HG03108 (cell line): ENCODE results near the gene CACNA1G.

Source experiments
- ATAC-seq: cut with Tn5 transposase; IDR thresholded peaks from one replicate; pipeline ENCODE4 v1.9.1; 2021; ENCODE audit warnings: moderate library complexity; ENCODE audit not compliant: unreplicated experiment

Gene CACNA1G

DNA sequence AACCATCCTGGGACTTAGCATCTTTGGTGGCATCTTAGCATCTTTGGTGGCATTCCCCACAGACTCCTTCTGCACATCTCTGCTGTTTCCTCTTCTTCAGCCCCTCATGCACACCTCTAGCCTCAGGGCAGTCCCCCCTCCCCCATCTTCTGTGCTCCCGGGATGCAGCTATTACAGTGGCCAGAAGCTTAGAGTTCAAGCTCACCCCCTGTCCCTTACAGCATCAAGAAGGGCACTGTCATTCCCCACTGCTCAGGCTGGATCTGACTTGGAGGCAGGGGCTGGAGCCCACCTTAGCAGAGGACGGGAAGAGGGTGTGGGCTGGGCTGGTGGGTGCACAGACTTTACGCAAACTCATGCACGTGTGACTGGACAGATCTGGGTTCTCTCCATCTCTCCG is 27.3 kb upstream of the CACNA1G start:
- ATAC-seq = no peak

DNA sequence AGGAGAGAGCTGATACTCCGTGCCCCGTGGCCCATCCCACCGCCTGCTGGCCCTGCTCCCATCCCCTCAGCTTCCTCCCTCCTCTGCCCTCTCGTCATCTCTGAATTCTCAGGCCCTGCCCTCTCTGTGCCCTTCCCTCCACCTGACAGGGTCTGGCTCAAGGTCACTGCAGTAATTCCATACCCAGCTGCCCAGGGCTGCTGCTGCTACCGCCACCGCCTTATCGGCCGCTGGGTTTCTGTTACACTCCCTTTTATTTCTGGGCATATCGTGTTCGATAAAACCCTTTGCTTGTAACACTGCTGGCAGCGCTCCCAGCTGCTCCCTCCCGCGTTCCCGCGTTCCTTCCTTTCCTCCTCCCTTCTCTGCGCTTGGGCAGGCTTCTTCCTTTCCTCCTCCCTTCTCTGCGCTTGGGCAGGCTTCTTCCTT is 26.8 kb upstream of the CACNA1G start:
- ATAC-seq = no peak

DNA sequence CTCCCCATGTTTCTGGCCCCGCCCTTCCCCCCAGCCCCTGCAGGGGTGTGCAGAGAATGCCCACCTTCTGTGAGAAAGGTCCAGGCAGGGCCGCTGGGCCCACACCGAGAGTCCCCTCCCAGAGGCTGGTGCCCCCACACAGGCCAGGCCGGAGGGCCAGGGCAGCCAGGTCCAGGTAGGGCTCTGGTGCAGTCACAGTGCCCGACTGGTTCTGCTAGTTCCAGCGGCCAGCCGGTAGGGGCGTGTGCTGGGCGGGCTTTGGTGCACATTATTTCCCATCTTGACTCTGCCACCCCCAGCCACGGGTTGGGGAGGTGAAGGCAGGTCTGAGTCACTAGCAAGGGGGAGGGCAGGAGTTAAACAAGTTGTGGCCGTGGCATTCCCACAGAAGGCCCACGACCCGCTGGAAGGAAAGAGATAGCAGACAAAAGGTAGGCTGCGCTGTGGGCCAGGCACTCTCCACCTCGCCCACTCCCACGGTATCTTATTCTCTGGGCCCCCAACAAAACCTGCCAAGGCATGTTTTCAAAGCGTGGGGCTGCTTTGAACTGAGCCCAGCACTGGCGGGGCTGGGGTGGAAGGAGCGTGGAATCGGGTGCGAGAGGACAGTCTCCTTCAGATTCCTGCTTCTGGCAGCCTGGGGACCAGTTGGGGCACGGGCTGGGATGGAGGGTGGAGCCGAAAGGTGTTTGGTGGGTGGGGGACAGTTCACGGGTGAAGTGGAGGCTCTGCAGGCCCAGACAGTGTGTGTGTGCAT is 26.1 kb upstream of the CACNA1G start:
- no peak for ATAC-seq

DNA sequence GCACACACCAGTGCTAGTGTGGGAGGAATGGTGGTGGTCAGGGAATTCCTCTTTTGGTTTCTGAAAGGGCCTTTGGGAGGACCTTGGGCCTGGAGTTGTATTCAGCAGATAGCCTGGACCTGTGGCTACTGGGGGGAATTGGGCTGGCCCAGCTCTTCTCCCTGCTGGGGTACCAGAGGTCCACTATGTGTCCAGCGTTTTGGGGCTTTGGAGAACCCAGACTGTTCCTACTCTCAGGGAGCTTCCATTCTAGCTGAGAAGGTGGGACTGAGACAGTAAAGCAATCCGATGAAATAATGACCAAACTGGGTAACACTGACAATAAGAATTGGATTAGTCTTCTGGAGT is 25.6 kb upstream of the CACNA1G start:
- ATAC-seq = no peak

DNA sequence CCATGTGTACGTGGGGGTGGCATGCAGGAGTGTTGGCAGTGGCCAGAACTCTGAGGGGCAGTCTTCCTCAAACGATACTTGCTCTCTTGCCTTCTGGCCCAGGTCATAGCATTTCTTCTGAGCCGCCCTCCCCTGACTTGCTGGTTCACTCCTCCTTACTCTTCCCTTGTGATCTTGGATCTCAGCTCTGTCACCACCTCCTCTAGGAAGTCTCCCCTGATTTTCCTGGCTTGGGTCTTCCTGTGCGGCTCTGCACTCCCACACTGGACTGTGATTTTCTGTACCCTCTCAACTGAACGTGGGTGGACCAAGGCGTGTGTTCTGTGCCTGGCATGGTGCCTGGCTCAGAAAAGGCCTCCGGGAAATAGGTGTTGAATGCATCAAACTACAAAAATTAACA is 25.1 kb upstream of the CACNA1G start:
- no peak for ATAC-seq

DNA sequence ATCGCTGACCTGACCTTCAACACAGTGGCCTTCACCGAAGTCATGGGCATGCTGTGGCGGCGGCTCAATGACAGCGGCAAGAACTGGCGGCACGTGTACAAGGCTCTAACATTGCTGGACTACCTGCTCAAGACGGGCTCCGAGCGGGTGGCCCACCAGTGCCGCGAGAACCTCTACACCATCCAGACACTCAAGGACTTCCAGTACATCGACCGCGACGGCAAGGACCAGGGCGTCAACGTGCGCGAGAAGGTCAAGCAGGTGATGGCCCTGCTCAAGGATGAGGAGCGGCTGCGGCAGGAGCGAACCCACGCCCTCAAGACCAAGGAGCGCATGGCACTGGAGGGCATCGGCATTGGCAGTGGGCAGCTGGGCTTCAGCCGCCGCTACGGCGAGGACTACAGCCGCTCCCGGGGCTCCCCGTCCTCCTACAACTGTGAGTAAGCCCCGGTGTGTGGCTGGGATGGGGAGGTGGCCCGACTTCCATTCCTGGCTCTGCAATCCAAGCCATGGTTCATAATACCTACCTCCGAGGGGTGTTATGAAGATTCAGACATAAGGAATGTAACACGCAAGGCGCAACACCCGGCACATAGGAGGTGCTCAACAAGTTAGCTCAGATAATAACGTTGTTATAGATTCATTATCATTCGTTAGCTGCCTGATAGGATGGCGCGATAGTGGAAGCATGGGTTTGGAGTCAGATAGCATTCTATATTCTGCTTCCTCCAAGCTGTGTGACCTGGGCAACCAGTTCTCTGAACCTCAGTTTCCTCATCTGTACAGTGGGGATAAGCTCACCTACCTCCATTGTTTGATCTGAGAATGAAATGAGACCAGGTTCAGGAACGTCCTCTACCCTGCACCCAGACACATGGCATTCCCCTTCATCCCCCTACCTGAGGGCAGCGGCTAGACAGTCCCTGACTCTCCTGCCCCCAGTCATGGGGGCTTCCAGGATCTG is 23.6 kb upstream of the CACNA1G start:
- ATAC-seq = no peak

DNA sequence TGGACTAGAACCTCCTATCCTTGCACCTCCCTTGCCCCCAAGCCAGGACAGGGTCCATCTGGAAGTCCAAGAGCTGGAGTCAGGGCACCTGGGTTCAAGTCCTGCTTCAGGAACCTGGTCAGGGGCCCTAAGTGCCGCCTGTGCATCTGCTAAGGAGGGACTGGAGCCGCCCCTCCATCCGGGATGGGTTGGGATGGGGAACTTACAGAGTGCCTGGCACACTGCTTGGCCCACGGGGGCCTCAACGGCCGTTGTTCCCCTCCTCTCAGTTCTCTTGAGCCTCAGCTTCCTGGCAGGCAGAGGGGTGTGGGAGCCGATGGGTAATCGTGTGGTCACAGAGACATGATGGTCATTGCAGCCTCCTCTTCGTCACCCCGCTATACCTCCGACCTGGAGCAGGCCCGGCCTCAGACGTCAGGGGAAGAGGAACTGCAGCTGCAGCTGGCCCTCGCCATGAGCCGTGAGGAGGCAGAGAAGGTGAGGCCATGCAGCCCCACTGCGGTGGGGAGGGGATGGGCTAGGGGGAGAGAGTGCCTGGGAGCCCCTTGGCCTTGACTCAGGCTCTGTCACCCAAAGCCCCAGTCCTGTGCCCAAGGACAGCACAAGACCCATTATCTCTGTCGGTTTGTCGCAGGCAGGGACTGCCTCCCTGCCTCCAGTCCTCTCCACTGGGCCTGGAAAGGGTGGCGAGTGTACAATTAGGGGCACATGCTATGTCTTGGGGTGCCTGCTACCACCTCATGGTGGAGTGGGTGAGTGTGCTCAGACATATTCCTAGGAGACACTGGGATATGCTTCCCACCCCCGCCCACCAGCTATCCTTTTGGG is 22.6 kb upstream of the CACNA1G start:
- no peak for ATAC-seq

DNA sequence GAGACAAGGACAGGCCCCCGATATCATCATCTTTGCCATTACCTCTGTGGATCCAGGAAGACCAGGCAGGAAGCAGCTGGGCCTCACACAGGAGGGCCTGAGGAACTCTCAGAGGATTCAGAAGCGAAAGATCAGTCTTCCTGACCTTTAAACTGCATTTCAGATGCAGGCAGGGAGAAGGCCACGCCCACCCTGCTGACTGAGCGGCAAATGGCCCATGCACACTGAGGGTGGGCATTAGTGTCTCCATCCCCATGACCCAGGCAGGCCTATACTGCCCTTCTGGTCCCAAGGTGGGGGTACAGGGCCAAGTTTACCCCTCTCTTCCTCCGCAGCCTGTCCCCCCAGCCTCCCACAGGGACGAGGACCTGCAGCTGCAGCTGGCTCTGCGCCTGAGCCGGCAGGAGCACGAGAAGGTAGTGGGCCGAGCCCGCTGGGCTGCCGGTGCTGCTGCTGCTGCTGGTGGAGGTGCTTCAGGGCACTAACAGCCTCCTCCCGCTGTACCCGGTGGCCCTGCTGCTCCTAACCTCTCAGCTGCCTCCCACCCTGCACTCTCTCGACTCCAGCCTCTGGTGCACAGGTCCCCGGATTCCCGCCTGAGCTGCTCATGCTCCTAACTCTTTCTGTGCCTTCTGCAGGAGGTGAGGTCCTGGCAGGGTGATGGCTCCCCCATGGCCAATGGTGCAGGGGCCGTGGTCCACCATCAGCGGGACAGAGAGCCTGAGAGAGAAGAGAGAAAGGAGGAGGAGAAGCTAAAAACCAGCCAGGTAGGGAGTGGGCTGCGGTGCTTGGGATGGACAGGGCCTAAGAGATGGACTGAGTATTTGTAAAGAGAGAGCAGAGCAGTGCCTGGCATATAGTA is 21.7 kb upstream of the CACNA1G start:
- no peak for ATAC-seq

DNA sequence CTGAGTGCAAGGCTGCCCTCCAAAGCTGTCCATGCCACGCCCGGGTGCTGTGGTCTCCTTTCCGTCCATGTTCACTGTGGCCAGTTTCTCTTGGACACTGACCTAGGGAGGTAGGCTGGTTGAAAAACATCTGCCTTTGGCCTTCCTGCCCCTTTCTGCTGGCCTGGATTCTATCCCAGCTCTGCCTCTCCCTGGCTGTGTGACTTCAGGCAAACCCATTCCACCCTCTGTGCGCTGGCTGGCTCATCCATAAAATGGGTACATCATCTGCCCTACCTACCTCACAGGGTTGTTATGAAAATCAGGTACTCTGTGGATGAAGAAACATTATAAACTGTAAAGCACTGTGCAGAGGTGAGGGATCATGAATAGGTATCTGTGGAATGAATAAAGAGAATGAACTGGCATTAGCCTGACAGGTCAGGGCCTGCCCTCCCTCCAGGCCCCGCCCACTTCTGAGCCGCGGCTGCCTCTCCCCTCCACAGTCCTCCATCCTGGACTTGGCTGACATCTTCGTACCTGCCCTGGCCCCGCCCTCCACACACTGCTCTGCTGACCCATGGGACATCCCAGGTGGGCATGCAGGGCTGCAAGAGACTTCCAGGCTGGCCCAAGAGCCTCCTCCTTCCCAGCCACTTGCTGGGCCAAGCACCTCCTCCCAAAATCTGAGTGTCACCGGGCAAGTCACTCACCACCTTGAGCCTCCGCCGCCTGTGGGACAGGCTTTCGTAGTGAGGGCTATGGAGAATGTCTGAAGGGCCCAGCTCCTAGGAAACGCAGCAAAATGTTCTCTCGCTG is 20.6 kb upstream of the CACNA1G start:
- no peak for ATAC-seq

DNA sequence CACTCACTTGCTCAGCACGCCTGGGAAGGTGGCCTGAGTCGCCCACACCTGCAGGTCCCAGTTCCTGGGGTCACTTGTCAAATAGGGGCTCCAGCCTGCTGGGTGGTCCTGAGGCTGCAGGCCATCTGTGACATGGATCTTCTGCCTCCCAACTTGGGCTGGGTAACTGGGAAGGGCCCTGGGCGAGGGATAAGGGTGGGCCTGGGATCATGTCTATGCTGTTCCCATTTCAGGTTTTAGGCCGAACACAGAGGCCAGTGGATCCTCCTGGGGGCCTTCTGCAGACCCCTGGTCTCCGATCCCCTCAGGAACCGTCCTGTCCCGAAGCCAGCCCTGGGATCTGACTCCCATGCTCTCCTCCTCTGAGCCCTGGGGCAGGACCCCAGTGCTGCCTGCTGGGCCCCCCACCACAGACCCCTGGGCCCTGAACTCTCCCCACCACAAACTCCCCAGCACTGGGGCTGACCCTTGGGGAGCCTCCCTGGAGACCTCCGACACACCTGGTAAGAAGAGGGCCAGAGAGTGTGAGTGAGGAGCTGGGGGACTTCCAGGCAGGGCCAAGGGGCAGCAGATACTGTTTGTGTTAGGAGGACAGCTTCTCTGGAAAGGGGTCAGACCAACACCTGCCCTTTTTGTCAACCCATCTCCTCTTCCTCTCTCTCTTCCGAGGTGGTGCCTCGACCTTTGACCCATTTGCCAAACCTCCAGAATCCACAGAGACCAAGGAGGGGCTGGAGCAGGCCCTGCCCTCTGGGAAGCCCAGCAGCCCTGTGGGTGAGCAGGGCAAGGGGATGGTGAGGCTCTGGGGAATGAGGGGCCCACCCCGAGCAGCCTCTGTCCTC is 19.7 kb upstream of the CACNA1G start:
- ATAC-seq = no peak

DNA sequence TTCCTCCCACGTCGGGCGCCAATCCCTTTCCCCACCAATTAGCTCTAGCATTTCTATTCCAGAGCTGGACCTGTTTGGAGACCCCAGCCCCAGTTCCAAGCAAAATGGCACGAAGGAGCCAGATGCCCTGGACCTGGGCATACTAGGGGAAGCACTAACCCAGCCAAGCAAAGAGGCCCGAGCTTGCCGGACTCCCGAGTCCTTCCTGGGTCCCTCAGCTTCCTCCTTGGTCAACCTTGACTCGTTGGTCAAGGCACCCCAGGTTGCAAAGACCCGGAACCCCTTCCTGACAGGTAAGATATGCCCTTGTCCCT is 19.2 kb upstream of the CACNA1G start:
- ATAC-seq = no peak

DNA sequence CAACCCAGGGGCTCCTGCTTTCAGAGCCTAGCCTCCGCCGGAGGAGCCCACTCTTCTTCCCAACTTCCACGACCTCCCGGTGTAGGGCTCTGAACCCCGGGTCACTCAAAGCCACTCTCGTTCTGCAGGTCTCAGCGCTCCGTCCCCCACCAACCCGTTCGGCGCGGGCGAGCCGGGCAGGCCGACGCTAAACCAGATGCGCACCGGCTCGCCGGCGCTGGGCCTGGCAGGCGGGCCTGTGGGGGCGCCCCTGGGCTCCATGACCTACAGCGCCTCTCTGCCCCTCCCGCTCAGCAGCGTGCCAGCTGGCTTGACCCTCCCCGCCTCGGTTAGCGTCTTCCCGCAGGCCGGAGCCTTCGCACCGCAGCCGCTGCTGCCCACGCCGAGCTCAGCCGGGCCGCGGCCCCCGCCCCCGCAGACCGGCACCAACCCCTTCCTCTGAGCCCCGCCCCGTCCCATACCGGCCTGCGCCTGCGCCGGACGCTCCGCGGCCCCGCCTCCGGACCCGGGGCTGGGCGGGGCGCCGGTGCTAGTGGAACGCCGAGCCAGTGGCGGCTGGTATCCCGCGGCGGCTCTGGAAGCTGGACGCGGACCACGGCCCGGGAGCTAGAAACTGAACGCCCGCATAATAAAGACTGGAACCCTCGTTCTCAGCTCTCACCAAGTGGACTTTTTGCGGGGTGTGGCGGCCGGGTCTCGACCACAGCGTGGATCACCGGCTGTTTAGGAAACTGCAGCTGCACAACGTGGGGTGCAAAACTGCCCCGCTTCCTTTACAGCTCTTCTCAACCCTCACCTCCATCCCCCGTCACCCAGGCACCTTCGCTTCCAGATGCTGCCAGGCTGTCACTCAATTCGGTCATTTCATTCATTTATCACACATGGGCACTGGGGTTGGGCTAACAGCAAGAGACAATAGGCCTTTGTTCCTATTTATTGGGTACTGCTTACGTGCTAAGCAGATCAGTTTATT is 18.5 kb upstream of the CACNA1G start:
- ATAC-seq = peak; percentile 63

DNA sequence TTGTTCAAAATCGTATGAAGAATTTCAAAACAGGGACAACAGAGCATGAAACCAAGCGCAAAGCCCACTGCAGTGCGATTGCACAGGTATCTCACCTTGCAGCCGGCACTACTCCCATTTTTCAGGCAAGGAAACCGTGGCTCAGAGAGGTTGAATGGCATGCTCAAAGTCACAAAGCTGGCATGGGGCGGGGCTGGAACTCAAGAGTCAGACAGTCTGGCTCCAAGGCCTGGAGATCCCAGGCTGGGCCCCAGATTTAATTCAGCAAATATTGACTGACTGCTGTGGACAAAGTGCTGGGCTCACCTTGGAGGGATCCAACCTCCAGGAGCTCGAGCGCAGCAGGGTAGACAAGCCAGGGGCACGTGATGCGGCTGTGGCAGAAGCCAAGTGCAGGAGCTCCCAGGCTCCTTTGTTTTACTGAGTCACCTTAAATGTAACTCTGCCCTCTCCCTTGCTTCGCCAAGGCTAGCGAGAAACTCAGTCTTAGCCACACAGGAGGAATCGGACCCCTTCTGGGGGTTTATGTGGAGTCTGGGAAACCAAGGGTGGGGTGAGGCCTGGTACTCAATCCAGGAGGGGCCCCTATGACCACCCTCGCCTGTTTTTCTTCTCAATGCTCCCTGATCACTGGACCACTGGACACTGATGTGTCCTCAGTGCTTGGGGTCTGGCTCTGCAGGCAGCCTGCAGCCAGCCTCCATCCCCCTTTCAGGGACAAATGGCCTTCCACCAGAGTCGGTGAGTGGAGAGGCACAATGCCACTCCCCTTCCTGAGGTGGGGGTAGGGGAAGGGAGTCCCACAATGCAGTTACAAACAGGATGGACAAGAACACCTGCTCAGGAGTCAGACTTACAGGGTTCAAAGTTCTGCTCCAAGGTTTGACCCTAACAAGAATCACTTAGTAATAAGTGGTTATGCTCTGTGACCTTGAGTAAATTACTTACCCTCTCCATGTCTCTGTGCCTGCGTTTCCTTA is 17.4 kb upstream of the CACNA1G start:
- no peak for ATAC-seq

DNA sequence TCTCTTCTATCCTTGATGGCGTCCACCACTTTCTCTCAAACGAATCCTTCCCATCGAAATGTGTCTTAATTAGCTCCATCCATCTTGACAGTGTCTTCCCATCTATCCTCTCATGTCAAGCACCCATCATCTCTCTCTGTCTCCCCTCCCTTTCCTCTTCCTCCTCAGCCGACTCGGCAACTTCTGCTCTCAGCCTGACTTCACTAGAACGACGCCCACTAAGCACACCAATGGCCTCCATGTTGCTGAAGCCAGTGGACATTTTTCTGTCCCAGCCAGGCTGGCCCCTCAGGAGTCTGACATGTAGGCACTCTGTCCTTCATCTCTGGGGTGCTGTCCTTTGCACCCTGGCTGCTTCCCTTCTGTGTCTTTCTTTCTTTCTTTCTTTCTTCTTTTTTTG is 16.0 kb upstream of the CACNA1G start:
- no peak for ATAC-seq

DNA sequence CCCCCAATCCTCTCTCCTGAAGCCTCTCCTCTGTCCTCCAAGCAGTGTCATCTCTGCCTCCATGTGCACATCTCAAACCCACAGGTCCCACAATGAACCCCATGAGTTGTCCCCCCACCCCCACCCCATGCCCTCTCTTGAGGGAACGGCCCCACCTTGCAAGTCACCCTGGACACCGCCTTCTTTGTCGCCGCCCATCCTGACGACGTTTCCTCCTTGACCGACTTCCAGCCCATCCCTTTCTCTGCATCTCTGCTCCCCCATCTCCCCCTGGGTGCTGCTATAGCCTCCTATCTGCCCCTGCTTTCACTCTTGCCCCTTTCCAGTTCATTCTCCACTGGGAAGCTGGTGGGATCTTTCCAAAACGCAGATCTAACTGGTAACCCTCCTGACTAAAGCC is 15.2 kb upstream of the CACNA1G start:
- no peak for ATAC-seq

DNA sequence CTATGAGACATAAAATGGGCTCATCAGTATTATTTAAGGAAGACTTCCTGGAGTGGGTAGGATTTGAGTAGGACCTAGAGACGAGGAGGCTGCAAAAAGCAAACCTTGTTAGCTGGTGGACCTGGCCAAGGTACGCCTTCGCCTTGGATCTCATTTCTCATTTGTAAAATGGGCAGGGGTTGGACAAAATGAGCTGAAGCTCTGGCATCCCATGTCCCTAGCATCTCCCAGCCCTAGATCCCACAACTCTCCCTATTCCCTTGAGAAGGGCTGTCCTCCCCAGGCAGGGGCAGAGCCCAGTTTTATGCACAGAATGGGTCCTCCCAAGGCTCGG is 13.8 kb upstream of the CACNA1G start:
- ATAC-seq = no peak
